ENCODE measurements around the gene UBASH3B.
"Not testable (repeated sequence)": the region's sequence is repeated elsewhere in the genome, so short reads cannot be mapped to it uniquely, and the experiment has no call there.

The UBASH3B gene

GRCh38 chr11:122816761-122817520 is 161.4 kb downstream of the UBASH3B start:
- DNase-seq (ENCODE audit: low read depth): peak; percentile 91
- TF ChIP-seq CTCF (IDR thresholded peaks at IDR 0.05; ENCODE audit: insufficient read depth, low read depth, low read length, missing control alignments): no peak
- H3K4me3 ChIP-seq (ENCODE audit: low read length): no peak overlapping the region

- TF ChIP-seq CTCF (IDR thresholded peaks at IDR 0.05; ENCODE audit: insufficient read depth, low read depth, low read length, missing control alignments): no peak
Observed at GRCh38 chr11:122820158-122820557, 164.6 kb downstream of the UBASH3B start.

GRCh38 chr11:122821169-122821568 is 165.6 kb downstream of the UBASH3B start:
- DNase-seq (ENCODE audit: low read depth): no peak
- TF ChIP-seq CTCF (IDR thresholded peaks at IDR 0.05; ENCODE audit: insufficient read depth, low read depth, low read length, missing control alignments): no peak
- H3K4me3 ChIP-seq (ENCODE audit: low read length): no peak overlapping the region

More at GRCh38 chr11:122820158-122820557, 164.6 kb downstream of the UBASH3B start:
- H3K4me3 ChIP-seq (ENCODE audit: low read length): no peak overlapping the region
- DNase-seq (ENCODE audit: low read depth): no peak

GRCh38 chr11:122822241-122822640 is 166.7 kb downstream of the UBASH3B start:
- no peak for TF ChIP-seq CTCF (IDR thresholded peaks at IDR 0.05; ENCODE audit: insufficient read depth, low read depth, low read length, missing control alignments)
- no peak for DNase-seq (ENCODE audit: low read depth)
- H3K4me3 ChIP-seq (ENCODE audit: low read length): no peak overlapping the region

GRCh38 chr11:122823564-122823963 is 168.0 kb downstream of the UBASH3B start:
- DNase-seq (ENCODE audit: low read depth): no peak
- no peak for TF ChIP-seq CTCF (IDR thresholded peaks at IDR 0.05; ENCODE audit: insufficient read depth, low read depth, low read length, missing control alignments)
- no peak overlapping the region for H3K4me3 ChIP-seq (ENCODE audit: low read length)

GRCh38 chr11:122829371-122829770 is 173.8 kb downstream of the UBASH3B start:
- not testable (repeated sequence) for H3K4me3 ChIP-seq (ENCODE audit: low read length); DNase-seq (ENCODE audit: low read depth)

- DNase-seq (ENCODE audit: low read depth); H3K4me3 ChIP-seq (ENCODE audit: low read length): not testable (repeated sequence)
Observed at GRCh38 chr11:122832297-122832696, 176.8 kb downstream of the UBASH3B start.

- no peak for TF ChIP-seq CTCF (IDR thresholded peaks at IDR 0.05; ENCODE audit: insufficient read depth, low read depth, low read length, missing control alignments)
- no peak for DNase-seq (ENCODE audit: low read depth)
- H3K4me3 ChIP-seq (ENCODE audit: low read length): no peak overlapping the region
Observed at GRCh38 chr11:122832721-122833470, 177.4 kb downstream of the UBASH3B start.

All from epithelial cell of esophagus (primary cell).